ELF-1 (cell line): Measurements from ENCODE around the gene GLI2.

ENCODE experiments used
- DNase-seq: peaks from one replicate; pipeline ENCODE4 v3.0.0-alpha.2; 2016; ENCODE audit warnings: low read depth, low spot score

GLI2 gene

DNA sequence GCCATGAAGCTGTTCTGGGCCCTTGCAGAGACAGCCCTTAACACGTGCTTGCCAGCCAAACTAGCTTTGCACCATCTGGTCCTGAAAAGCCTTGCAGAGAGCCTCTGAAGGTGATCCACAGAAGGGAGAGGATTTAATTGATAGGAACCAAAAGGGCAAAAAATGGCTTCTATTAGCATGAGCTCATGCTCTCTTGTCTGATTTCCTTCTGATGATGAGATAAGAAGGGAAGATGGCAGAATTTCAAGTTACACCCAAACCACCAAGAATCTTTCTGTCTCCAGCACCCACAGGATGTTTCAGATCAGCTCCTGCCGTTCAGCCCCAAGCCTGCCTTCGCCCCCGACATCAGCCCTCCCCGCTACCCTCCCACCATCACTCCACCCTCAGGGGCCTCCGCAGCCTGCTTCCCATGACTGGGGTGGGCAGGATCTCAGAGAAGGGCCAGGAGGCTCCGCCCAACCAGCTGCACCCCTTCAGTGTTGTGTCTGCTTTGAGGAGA is 23.4 kb upstream of the GLI2 start:
- no peak for DNase-seq

DNA sequence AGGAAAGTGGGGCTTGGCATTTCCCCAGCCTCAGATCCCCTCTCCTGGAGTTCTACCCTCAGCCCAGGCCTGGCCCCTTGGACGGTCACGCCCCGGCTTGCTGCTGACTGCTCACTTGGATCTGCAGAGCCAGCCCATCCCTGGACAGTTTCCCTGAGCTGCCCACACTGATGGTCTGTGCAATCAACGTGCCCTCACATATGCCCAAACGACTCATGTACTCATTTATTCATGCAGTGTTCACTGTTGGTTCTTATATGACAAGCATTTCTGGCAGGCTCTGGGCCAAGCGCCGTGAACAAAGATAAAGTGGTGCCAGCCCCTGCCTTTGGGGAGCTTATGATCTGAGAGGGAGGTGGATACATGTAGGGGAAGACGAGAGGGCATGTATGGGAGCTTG is 20.3 kb upstream of the GLI2 start:
- DNase-seq = no peak

DNA sequence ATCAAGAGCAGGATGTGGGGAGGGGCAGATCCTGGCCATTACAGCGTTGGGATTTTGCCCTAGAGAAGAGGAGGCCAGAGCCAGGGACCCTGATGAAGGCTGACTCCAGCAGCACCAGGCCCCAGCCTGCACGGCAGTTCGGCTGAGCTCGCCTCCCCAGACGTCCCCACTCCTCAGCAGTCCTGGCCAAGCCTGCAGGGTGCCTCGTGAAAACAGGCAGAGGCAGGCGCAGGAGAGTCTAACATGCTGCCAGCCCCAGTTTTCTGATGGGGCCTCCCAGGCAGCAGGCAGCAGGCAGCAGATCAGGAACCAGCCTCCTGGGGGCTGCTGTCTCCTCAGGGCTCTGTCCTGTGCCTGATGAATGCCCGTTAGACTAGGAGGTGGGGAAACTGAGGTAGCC is 19.7 kb upstream of the GLI2 start:
- DNase-seq = no peak

DNA sequence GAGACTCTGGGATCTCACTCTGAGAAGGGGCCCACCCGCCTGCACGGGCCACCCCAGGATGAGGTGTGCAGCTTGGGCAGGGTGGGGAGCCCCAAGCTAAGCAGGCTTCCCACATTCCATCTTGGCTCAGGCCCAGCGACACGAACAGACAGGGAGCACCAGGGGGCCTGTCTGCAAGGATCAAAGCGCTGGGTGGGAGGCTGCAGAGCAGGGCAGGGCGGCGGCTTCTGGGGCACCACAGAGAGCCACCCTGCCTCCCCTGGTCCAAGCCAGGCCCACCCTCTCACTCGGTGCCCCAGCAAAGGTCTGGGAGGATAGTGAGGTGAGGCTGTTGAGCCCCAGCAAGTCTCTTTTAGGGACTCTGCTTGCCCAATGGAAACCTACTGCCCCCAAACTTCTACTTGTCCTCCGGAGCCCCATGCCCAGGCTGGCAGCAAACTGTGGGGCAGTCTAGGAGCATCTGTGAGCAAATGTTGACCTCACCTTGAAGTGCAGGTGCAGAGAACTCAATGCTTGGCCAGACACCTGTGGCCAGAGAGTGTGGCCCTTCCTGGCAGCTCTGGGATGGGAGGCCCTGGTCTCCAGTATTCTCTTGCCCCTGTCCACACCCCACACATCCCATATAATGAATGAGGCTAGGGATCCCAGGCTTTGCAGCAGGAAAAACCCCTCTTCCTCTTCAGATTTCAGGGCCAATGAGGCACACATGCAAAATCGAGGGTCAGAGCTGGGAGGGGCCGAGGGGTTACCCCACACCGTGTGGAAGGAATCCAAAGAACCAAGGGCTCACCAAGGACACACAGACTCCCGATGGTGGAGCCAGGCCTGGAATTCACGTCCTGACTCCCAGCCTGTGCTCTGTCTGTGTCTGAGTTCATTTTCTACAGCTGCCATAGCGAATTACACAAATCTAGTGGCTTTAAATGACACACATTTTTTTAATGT is 18.8 kb upstream of the GLI2 start:
- DNase-seq = no peak

DNA sequence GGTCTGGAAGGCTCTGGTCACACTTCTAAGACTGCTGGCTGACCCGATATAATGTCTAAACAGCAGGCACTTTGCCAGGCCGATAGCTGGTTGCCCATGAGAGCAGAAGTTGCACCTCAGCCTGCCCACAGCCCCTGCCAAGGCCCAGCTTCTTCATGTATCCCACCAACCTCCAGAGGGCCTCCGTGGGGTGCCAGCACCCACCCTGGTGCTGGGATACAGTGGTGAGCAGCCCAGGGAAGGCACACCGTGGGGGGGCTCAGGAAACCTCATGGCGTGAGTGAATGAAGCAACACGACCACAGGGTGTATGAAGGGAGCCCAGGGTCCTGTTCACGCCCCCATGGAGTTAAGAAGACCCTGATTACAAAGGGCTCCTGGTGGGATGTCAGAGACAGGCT is 16.2 kb upstream of the GLI2 start:
- DNase-seq = no peak

DNA sequence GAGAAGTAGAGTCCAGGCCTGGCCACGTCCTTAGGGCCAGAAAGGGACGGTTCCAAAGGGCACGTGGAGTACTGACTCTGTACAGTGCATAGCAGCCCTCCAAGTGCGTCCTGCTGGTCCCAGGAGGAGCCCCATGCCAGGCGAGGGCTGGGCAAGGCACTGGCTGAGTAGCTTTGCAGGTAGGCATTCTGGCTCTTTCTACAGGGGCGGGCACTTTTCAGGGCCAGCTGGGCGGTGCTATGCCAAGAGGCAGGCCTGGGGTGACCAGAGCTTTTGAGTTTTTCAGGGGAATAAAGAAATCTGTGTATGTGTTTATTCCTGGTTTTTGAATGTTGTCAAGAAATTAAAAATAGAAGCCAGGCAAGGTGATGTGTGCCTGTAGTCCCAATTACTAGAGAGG is 15.4 kb upstream of the GLI2 start:
- no peak for DNase-seq

DNA sequence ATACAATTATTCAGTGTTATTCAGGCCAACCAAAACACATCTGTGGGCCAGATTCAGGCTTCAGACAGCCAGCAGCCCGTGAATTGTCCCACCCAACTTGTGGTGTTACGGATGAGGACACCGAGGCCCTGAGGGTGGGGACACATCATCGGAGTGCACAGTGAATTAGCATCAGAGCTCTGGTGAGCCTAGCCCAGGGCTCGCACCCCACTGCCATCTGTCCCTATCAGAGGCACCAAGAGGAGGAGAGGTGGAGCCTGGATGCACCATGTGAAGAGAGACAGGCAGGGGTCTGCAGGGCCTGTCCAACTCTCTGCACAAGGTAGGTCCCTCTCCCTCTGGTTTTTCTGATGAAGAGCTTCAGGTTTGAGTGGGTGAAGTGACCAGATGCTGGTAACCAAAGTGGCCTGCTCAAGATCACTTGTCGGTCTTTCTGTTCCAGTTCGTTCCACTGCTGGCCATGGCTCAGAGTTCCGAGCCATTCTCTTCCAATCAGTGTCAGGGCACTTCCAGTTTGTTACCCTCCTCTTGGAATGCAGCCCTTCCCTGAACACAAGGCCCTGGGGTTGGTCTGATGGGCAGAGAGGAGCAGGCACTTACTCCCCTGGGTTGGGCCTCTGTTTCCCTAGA is 14.8 kb upstream of the GLI2 start:
- DNase-seq = no peak

DNA sequence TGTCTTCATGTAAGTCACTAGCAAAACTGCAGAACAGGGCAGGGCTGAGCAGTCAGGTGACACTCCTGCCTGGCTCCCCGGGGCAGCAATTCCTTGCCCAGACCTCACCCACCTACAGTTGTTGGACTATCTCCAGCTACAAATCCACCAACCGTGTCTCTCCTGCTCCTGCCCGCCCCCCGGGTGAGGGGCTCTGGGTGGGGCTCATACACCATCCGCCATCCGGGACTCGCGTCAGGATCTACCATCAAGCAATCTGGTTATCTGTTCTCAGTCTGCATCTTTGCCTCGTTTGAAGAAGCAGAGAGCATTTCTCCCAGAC is 13.5 kb upstream of the GLI2 start:
- DNase-seq = no peak

DNA sequence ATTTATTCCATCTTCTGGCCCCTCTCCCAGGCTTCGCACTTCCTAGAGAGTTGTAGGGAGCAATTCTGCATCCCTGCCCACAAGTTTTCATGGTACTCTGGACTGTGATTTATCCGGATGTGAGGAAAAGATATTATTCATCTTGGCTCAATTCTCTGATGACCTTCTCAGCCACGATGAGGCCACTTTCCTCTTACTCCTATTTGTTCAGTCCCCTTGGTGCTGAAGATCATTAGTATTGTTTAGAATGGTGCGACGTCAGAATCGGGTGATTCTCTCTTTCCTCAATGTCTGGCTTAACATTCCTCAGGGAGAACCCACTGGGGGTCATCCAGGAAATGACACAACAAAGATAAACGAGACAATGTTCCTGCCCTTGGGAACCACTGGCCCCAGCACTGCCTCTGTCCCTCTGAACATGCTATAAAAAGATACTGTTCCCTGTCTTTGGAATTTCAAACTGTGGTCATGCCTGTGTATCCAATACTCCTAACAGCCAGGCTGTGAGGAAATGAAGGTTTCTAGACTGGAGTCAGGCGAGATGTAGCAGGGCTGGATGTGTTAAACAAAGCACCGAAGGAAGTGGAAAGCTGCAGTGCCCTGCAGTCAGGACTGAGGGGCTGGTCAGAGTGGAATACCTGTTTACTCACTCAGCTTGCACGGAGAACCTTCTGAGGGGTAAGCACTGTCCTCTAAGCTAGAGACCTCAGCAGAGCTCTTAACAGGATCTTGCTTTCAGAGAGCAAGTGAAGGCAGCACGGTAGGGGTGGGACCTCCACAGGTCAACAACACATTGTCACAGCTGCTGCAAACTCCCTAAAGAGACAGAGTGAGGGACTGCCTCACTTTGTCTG is 12.9 kb upstream of the GLI2 start:
- DNase-seq = peak; percentile 58

DNA sequence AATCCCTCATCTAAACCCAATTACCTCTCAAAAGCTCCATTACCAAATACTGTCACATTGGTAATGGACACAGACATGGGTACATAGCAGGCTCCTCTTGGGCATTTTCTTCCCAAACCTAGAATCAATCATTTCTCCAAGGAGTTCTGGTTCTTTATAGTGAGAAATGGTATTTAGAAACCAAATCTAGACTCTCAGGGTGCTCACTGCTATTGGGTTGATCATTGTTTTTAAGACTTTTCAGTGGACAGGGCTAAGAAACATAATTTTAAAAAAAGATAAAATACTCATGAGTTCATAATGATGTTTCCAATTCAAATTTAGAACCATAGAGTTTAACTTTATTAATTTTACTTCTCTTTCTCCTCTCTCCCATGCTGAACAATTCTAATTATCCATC is 9.4 kb upstream of the GLI2 start:
- no peak for DNase-seq

DNA sequence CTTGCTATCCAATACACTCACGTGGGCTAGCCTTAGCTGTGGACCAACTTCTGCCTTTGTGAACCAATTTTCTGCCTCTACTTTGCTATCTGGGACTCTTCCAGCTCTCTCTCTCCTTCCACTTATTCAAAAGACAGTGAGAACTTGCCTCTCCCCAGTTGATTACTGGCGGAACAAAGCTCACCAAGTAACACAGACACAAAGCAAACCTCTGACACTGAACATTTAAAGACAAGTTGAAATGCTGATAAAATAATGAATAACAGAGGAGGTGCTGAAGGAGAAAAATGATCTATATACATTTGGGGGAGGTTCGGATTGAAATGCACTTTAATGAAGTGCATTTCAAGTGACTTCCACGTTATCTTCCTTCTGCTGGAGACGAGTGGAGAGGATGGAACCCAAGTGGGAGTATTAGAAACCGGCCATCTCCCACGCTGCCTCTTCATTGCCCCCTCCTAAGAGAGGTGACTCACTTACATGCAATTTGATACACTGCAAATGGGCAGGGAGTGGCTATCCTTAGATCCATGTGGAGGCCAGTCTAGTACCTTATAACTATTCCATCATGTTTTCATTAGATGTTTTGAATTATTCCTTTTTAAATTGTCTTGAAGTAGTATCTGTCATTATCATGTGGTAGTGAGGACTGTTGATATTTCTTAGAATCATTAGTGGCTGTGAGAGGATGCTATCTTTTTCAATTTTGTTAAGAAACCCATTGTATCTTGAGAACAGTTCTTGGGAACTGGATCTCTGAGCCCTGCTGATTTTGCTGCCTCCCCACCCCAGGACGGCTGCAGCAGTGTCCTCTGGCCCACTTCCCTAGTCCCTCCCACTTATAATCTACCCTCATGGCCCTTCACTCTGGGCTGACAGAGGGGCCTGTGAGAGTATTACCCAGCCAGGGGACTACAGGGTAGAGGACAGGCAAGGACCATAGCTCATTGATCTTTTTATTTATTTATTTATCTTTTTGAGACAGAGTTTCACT is 6.0 kb upstream of the GLI2 start:
- DNase-seq = no peak

DNA sequence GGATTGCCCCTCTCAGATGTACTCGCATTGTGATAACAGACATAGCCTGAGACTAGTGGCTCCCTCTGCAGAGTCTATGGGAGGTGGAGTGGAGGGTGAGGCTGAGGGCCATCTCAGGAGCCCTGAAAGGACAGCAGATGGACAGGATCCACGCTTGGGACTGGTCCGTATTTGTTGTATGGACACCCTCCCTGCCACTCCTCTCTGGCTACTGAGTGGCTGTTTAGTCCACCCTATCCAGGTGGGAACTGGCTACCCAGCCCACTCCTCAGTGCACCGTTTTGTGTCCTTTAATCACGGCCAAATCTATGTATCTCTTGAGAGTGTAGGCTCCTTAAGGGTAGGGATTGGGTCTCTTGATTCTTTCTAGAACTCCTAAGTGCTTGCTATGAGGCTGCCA is 4.5 kb upstream of the GLI2 start:
- DNase-seq = no peak

DNA sequence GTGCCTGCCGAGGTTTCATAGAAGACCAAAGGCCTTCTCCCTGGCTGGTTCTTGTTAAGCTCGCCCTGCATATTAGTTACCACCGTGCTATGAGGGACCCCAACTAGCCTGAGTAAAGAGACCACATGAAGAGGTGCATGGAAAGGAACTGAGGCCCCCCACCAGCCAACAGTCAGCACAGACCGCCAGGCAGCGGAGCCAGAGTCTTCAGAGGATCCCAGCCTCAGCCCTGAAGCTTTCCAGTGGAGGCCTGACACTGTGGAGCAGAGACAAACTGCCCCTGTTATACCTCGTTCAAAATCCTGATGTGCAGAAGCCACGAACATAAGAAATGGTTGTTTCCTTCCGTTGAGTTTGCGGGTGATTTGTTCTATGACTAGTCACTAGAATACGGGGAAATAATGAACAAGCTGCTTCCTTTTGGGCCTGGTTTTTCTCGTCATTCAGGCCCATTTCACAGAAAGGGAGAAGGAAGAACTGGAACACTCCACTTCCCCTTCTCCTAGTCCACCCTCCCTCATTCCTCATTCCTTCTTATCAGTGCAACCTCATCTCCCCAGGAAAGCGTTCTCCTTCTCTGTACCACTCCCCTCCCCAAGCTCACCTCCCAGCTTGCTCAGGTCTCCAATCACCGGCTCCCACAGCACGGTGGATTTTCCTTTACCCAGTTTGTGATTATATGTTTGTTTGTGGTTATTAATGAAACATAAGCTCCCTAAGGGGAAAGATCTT is 3.0 kb upstream of the GLI2 start:
- no peak for DNase-seq

DNA sequence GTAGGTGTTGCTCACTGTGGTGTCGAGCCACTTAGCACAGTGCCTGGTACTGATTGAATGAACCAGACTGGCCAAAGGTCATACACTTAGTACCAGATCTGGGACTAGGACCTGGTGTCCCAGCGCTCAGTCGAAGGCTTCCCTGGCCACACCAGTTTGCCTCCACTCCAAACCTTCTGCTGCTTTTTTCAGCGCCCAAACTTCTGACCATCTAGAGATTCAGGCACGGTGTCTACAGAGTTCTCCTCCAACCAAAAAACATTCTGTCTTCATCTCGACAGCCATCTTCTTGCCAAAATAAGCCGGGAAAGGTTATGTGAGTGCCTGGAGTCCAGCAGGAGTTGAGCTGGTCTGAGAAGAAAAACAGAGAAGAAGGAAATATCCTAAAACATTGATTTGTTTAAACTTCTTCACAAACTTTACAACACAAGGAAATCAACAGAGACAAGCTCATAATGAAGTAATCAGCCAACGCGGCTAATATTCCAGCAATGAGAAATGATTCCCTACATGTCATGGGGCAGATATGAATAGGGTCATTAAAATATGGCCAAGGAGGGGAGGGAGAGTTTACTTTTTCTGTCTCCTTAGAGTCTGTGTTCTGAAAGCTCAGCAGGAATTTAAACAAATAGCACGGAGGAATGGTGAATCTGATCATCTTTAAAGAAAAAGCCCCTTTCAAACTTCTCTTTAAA is 2.3 kb upstream of the GLI2 start:
- DNase-seq = no peak

DNA sequence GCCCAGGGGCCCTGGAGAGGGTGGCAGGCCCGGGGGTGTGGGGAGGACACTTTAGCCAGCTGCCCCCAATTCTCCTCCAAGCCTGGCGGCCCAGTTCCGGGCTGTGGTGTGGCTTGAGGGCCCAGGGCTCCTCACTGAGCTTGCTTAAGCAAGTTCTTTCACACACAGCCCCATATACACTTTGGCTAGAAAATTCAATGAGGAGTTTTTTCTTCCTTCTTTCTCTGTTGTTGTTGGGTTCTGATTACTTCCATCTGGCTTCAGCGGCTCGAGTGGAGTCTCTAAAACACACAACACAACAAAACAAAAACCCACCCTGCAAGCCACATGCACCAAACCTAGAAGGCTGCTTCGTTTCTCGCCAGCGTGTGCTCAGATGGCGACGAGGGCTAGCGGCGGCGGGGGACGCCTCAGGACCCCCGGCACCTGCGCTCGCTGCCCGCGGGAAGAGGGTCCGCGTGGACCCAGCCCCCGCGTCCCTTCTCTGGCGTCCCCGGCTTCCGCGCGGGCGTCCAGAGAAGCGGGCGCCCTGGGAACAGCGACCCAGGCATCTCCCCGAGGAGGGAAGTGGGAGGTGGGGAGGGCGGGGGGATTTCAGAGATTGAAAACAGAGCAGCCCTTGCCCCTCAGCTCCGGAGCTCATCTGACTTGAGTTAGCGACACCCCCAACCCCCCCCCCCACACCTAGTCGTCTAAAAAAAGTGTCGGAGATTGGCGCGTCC is 577 bp upstream of the GLI2 start:
- peak; percentile 46 for DNase-seq

DNA sequence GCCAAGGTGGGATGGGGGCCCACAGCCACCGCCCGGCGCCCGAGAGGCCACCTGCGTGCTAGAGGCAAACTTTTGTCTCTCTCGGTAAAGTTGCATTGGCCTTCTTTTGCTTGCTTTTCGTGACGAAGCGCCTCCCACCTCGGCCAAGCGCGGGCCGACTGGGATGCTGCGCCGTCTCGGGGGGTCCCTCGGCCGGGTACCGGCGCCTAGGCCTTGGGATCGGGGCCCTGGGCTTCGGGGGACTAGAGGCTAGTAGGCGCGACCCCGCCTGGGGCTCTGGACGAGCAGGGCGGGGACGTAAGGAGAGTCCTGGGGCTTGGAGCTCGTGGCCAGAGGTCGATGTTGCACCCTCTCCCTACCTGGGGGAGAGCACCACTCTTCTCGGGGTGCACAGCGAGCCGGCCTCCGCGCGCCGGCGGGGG is 545 bp downstream of the GLI2 start:
- peak; percentile 47 for DNase-seq

DNA sequence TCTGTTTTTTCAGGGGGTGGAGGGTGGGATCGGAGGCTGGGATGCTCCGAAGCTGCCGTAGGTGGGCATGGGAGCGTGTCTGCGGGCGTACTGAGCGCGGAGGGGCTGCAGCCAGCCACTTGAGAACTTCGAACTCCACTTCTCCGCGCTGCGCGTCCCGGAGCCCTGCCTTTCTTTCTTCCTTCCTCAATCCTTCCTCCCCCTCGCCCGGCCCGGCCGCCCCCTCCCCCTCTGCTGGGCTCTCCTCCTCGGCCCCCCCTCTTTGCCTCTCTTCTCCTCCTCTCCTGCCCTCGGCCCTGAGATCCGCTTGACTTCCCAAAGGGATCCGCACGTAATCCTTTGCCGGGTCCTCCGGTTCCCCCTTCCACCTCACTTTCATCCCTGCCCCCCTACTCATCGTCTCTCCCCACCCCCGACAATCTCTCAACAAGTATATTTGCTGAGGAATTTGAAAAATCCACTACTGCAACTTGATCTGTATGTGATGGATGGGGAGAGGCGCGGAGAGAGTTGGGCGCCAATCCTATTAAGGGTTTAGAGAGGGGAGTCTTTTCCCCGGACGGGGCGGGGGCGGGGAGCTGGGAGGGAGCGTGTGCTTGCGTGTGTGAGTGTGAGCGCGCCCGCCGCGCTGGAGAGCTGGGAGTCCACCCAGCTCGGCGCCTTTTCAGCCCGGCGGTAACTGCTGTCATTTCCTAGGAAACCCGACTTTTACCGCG is 1.1 kb downstream of the GLI2 start:
- DNase-seq = peak; percentile 75

DNA sequence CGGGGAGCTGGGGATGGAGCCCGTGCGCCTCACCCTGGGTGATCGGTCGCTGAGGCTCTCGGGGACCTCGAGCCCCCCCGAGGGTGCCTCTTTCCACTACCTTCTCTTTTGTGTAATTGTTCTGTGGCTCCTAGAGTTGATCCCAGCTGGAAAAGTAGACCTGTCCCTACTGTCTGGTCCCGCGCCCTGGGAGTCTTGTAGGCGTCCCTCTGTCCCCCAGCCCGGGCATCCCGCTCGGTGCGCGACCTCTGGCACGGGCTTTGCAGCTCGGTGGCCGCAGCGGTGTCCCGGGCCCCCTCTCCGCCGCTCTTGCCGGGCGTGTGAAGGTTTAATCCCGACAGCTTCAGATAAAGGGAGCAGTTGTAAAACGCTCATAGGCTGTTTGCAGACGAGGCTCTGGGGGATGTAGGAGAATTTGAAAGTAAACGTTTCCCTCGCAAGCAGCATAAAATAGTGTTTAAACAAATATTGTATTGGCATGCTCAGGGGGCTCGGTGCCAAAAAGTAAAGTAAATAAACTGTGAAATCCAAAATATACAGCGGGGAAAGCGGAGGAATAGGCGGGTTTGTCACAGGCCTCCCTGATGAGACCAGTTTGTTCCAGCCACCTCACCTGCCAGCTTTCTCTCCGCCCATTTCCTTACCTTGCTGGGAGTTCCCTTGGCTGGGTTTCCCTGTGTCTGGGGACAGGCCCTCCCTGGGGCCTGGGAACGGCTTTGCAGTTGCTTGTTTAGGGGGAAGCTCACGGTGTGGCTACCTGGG is 1.9 kb downstream of the GLI2 start:
- DNase-seq = peak; percentile 76
